HG02852 (cell line): Measurements from ENCODE around the gene TGIF1.
A peak's percentile ranks its signal among the peaks of the same experiment; 100 is the strongest.

Experiments
- ATAC-seq: cut with Tn5 transposase; IDR thresholded peaks from one replicate; pipeline ENCODE4 v1.9.1; 2021; ENCODE audit warnings: mild to moderate bottlenecking, moderate library complexity; ENCODE audit not compliant: unreplicated experiment

TGIF1 gene

GRCh38 chr18:3480827-3481573 lies 31.0 kb downstream of the TGIF1 start:
- no peak for ATAC-seq

- peak; percentile 56 for ATAC-seq
These were observed 31.8 kb downstream of the TGIF1 start for GRCh38 chr18:3481696-3482210.

GRCh38 chr18:3482258-3482657 lies 32.3 kb downstream of the TGIF1 start:
- no peak for ATAC-seq

GRCh38 chr18:3485153-3486149 lies 35.5 kb downstream of the TGIF1 start:
- peak; percentile 60 for ATAC-seq

- ATAC-seq = no peak
These were observed 36.5 kb downstream of the TGIF1 start for GRCh38 chr18:3486512-3486911.

- no peak for ATAC-seq
These were observed 39.5 kb downstream of the TGIF1 start for GRCh38 chr18:3489462-3489861.

- ATAC-seq = no peak
These were observed 42.1 kb downstream of the TGIF1 start for GRCh38 chr18:3491981-3492555.

- no peak for ATAC-seq
These were observed 42.7 kb downstream of the TGIF1 start for GRCh38 chr18:3492721-3493120.

GRCh38 chr18:3493501-3494244 lies 43.7 kb downstream of the TGIF1 start:
- ATAC-seq = no peak

GRCh38 chr18:3494245-3494526 lies 44.2 kb downstream of the TGIF1 start:
- no peak for ATAC-seq

- no peak for ATAC-seq
These were observed 44.6 kb downstream of the TGIF1 start for GRCh38 chr18:3494569-3494968.

- ATAC-seq = no peak
These were observed 45.9 kb downstream of the TGIF1 start for GRCh38 chr18:3495691-3496430.

GRCh38 chr18:3498698-3499471 lies 48.9 kb downstream of the TGIF1 start:
- no peak for ATAC-seq

GRCh38 chr18:3499501-3499900 lies 49.5 kb downstream of the TGIF1 start:
- no peak for ATAC-seq

GRCh38 chr18:3500016-3500415 lies 50.0 kb downstream of the TGIF1 start:
- no peak for ATAC-seq

- ATAC-seq = no peak
These were observed 52.7 kb downstream of the TGIF1 start for GRCh38 chr18:3502650-3503049.

GRCh38 chr18:3504637-3505036 lies 54.7 kb downstream of the TGIF1 start:
- ATAC-seq = no peak

GRCh38 chr18:3508576-3509549 lies 58.9 kb downstream of the TGIF1 start:
- no peak for ATAC-seq
